T-helper 1 cell treated with Interleukin-12 subunit alpha and Interleukin-12 subunit beta and Interleukin-4 antibody, amounts not matched to agents 30 μg/mL and 1 μg/mL, for 36 hours (primary cell): Measurements from ENCODE around the gene LDLRAD4.

Experiments
- H3K27ac Mint-ChIP-seq: one replicate; pipeline ENCODE4 v1.8.0; 2021; ENCODE audit warnings: mild to moderate bottlenecking, mixed read lengths
- H3K27me3 Mint-ChIP-seq: one replicate; pipeline ENCODE4 v1.8.0; 2021; ENCODE audit warnings: low read depth, mixed read lengths
- H3K36me3 Mint-ChIP-seq: one replicate; pipeline ENCODE4 v1.8.0; 2021; ENCODE audit warnings: low read depth, mixed read lengths
- H3K4me1 Mint-ChIP-seq: one replicate; pipeline ENCODE4 v1.8.0; 2021; ENCODE audit warnings: low read depth, mixed read lengths
- H3K4me3 Mint-ChIP-seq: one replicate; pipeline ENCODE4 v1.8.0; 2021; ENCODE audit warnings: mild to moderate bottlenecking, moderate library complexity, mixed read lengths
- H3K9me3 Mint-ChIP-seq: one replicate; pipeline ENCODE4 v1.8.0; 2021; ENCODE audit warnings: mixed read lengths

LDLRAD4 gene

DNA sequence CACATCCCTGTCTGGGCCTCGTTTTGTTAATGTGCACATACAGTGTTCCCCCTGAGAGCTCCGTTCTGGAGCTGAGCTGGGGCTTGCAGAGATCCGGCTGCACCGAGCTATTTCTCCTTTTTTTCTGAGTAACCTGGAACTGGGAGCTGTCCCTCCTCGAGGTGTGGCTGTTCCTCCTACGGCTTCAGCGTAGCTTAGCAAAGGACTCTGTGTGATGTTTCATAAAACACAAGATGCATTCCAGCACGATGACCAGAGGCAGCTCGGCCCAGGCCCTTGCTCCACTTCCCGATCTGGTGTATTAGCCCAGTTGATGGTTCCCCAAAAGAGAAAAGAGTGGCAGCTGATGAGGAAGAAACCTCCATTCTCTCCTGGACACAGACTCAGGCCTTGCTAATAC lies 404.8 kb downstream of the LDLRAD4 start:
- no peaks in the 10 kb centered on the region for H3K36me3 Mint-ChIP-seq
- no peaks in the 10 kb centered on the region for H3K9me3 Mint-ChIP-seq
- peaks cover 2% of the 10 kb centered on the region for H3K4me1 Mint-ChIP-seq
- no peaks in the 10 kb centered on the region for H3K27me3 Mint-ChIP-seq
- no peak overlapping the region for H3K4me3 Mint-ChIP-seq
- no peak overlapping the region for H3K27ac Mint-ChIP-seq

DNA sequence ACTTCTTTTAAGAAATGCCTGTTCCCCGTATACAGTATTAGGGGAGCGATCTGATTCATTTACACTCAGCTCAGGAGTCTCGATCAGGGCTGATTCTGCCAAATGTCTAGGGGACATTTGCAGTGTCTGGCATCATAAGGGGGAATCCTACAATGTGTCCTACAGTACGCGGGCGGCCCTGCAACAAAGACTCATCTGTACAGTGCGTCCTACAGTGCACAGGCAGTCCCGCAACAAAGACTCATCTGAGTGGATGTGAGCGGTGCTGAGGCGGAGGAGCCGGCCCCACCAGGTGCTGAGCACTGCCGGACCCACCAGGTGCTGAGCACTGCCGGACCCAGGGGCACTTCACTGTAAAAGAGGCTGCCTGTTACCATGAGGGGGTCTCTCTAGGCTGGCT lies 405.3 kb downstream of the LDLRAD4 start:
- Mint-ChIP-seq H3K36me3 (no peaks in the 10 kb centered on the region), H3K4me1 (peaks cover 2% of the 10 kb centered on the region), H3K27me3 (no peaks in the 10 kb centered on the region), H3K4me3 (no peak overlapping the region), H3K9me3 (no peaks in the 10 kb centered on the region), H3K27ac (no peak overlapping the region)

GRCh38 chr18:13624563-13625237 lies 406.1 kb downstream of the LDLRAD4 start:
- no peaks in the 10 kb centered on the region for H3K36me3 Mint-ChIP-seq
- H3K4me3 Mint-ChIP-seq, result no peak overlapping the region
- no peak overlapping the region for H3K27ac Mint-ChIP-seq
- no peaks in the 10 kb centered on the region for H3K27me3 Mint-ChIP-seq
- H3K9me3 Mint-ChIP-seq, result no peaks in the 10 kb centered on the region
- peaks cover 2% of the 10 kb centered on the region for H3K4me1 Mint-ChIP-seq

DNA sequence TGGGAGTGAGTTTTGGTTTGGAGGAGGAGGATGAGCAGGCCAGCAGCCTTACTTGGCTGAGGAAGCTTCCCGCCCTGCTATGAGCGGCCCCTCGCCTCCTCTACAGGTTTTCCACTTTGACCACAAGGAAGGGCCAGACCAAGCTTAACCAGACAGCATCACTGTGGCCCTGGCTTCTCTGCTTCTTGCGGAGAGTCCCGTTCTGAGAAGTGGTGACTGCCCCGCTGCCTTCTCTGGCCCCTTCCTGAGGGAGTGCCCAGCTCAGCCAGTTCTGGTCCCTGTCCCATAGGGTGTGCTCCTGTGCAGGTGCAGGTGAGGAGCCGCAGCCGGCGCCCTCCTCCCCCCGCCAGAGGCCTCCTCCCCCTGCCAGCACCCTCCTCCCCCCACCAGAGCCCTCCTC lies 406.8 kb downstream of the LDLRAD4 start:
- Mint-ChIP-seq H3K27me3 (no peaks in the 10 kb centered on the region), H3K4me3 (no peak overlapping the region), H3K27ac (no peak overlapping the region), H3K9me3 (no peaks in the 10 kb centered on the region), H3K36me3 (no peaks in the 10 kb centered on the region), H3K4me1 (peaks cover 8% of the 10 kb centered on the region)

- Mint-ChIP-seq H3K4me1 (peaks cover 9% of the 10 kb centered on the region), H3K9me3 (no peaks in the 10 kb centered on the region), H3K4me3 (no peak overlapping the region), H3K27ac (no peak overlapping the region), H3K36me3 (no peaks in the 10 kb centered on the region), H3K27me3 (no peaks in the 10 kb centered on the region)
Measured at GRCh38 chr18:13625843-13626543, 407.4 kb downstream of the LDLRAD4 start.

DNA sequence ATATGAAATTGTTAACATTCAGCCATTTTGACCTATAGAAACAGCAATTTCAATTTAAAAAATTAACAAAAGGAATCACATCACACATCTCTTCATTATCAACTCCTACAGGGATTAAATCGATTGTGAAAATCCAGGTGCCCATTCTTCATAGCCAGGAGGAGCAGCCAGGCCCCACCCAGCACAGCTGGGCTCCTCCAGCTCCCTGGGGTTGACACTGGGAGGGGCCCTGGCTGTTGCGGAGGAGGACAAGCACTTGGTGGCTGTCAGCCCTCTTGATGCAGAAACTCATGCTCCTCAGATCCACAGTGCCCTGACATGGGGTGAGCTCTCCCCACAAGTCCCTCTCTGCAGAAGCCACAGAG lies 408.0 kb downstream of the LDLRAD4 start:
- H3K4me3 Mint-ChIP-seq, result no peak overlapping the region

GRCh38 chr18:13627639-13628038 lies 409.1 kb downstream of the LDLRAD4 start:
- peaks cover 9% of the 10 kb centered on the region for H3K4me1 Mint-ChIP-seq
- no peaks in the 10 kb centered on the region for H3K36me3 Mint-ChIP-seq
- H3K27me3 Mint-ChIP-seq, result no peaks in the 10 kb centered on the region
- H3K4me3 Mint-ChIP-seq, result no peak overlapping the region
- H3K9me3 Mint-ChIP-seq, result peaks cover 2% of the 10 kb centered on the region
- H3K27ac Mint-ChIP-seq, result no peak overlapping the region

More for the DNA sequence above, 408.0 kb downstream of the LDLRAD4 start:
- Mint-ChIP-seq H3K36me3 (no peaks in the 10 kb centered on the region), H3K27me3 (no peaks in the 10 kb centered on the region), H3K4me1 (peaks cover 9% of the 10 kb centered on the region), H3K9me3 (no peaks in the 10 kb centered on the region), H3K27ac (no peak overlapping the region)

GRCh38 chr18:13628211-13628610 lies 409.7 kb downstream of the LDLRAD4 start:
- peaks cover 9% of the 10 kb centered on the region for H3K4me1 Mint-ChIP-seq
- H3K27ac Mint-ChIP-seq, result no peak overlapping the region
- H3K27me3 Mint-ChIP-seq, result no peaks in the 10 kb centered on the region
- peaks cover 2% of the 10 kb centered on the region for H3K9me3 Mint-ChIP-seq
- no peaks in the 10 kb centered on the region for H3K36me3 Mint-ChIP-seq
- H3K4me3 Mint-ChIP-seq, result no peak overlapping the region

DNA sequence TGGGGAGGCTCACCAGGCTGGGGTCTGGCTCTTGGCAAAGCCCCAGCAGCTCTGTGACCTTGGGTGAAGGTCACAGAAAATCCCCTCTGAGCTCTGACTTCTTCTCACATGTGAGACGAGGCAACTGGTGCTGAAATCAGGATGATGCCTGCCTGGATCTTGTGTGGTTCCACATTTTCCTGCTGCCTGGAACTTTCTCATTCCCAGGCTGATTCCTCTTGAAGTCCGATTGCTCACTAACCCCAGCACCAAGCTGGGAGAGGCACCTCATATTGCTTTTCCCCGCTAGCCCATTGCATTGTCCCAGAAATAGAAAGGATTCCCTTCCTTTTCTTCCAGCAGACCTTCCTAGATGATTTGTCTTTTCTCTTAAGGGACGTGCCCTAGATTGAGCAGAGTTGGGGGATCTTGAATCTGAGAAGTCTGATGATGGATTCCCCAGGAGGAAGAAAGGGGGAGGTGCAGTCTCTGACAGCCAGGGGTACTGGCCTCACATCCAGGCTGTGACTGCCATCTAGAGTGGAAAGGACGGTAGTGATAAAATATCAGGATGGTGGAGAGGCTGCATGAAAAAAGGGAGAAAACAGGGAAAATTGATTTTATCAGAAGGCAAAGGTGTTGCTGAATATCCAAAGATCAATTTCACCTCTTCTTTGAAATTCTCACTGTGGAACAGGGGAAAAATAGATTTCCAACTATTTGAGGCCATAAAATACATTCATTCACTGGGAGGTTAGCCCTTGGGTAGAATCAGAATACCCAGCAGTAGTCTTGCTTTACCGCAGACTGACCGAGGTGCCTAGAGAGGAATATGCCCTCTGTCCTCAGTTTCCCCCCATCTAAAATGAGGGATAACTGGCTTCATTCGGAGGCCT lies 411.5 kb downstream of the LDLRAD4 start:
- H3K4me1 Mint-ChIP-seq, result peaks cover 8% of the 10 kb centered on the region
- peak overlapping the region; percentile 10 for H3K27ac Mint-ChIP-seq
- H3K27me3 Mint-ChIP-seq, result no peaks in the 10 kb centered on the region
- no peaks in the 10 kb centered on the region for H3K36me3 Mint-ChIP-seq
- no peak overlapping the region for H3K4me3 Mint-ChIP-seq
- peaks cover 2% of the 10 kb centered on the region for H3K9me3 Mint-ChIP-seq

- no peak overlapping the region for H3K27ac Mint-ChIP-seq
- no peaks in the 10 kb centered on the region for H3K36me3 Mint-ChIP-seq
- peaks cover 2% of the 10 kb centered on the region for H3K9me3 Mint-ChIP-seq
- no peaks in the 10 kb centered on the region for H3K27me3 Mint-ChIP-seq
- no peak overlapping the region for H3K4me3 Mint-ChIP-seq
- H3K4me1 Mint-ChIP-seq, result peaks cover 6% of the 10 kb centered on the region
Measured at GRCh38 chr18:13630716-13631268, 412.2 kb downstream of the LDLRAD4 start.

GRCh38 chr18:13633700-13634099 lies 415.1 kb downstream of the LDLRAD4 start:
- Mint-ChIP-seq H3K36me3 (no peaks in the 10 kb centered on the region), H3K4me3 (no peak overlapping the region), H3K27ac (no peak overlapping the region), H3K9me3 (peaks cover 2% of the 10 kb centered on the region), H3K27me3 (no peaks in the 10 kb centered on the region), H3K4me1 (peaks cover 6% of the 10 kb centered on the region)

DNA sequence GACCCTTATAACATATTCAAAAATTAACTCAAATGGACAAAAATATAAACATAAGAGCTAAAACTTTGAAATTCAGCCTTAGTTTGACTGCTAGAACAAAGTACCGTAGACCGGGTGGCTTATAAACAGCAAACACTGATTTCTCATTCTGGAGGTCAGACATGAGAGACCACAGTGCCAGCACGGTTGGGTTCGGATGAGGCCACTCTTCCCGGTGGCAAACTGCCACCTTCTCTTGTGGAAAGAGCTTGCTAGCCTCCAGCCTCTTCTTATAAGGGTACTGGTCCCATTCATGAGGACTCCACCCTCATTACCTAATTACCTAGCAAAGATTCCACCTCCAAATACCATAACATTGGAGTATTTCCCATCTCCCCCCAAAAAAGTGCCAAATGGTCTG lies 416.5 kb downstream of the LDLRAD4 start:
- H3K36me3 Mint-ChIP-seq, result no peaks in the 10 kb centered on the region
- no peak overlapping the region for H3K4me3 Mint-ChIP-seq
- no peak overlapping the region for H3K27ac Mint-ChIP-seq
- peaks cover 3% of the 10 kb centered on the region for H3K4me1 Mint-ChIP-seq
- H3K27me3 Mint-ChIP-seq, result no peaks in the 10 kb centered on the region
- H3K9me3 Mint-ChIP-seq, result peaks cover 2% of the 10 kb centered on the region

DNA sequence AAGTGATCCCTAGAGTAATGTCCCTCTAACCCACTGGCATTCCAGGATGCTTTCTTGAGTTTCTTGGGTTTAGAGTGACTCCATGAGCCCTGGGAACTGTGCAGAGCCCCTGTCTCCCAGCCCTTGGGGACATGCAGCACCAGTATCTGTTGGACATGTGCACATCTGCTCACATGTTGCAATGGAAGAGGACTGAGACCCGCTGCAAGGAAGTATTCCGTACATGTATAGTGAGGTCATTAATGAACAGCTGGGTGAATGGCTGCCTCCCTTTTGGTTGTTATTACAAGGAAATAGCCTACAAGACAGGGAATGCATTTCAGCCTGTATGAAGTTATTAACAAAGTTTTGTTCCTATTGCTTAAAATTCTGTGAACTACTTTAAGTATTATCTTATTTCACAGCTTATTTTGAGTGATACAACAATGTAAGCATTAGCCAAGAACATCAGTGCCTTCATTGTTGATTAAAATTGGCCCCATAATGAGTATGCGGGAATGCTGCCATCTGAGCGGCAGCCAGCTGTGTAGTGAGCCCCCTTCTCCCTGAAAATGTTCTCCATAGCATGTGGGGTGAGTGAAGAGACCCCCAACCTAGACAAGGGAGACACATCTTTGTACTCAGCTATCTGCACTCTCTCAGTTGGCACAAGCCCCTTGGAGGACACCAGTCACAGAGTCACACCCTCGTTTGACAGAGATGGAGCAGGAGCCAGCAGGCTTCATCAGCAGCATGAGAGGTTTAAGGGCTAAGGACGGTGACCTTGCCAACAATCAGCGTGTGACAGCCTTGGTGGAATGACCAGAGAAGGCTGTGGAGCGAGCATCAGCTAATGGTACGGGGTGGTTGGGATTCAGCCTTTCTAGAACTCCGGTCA lies 420.4 kb downstream of the LDLRAD4 start:
- Mint-ChIP-seq H3K4me3 (no peak overlapping the region), H3K27me3 (no peaks in the 10 kb centered on the region), H3K4me1 (no peaks in the 10 kb centered on the region), H3K9me3 (no peaks in the 10 kb centered on the region), H3K27ac (no peak overlapping the region), H3K36me3 (no peaks in the 10 kb centered on the region)
